Activated naive CD8-positive, alpha-beta T cell treated with anti-CD3 and anti-CD28 coated beads, Interleukin-2, amount 50 U/mL, for 24 hours (primary cell): ENCODE results near the gene NUPR1.
"Not testable (repeated sequence)": the region's sequence is repeated elsewhere in the genome, so short reads cannot be mapped to it uniquely, and the experiment has no call there.

ENCODE experiments used
- ATAC-seq: fragments of 150-1000 bp; cut with Tn5 transposase; one replicate; pipeline ENCODE4 v1.10.0; 2021
- DNase-seq: peaks from one replicate; pipeline ENCODE4 v3.0.0; 2021
- H3K27ac Mint-ChIP-seq: one replicate; pipeline ENCODE4 v1.8.0; 2021; ENCODE audit warnings: mild to moderate bottlenecking, mixed read lengths
- H3K27me3 Mint-ChIP-seq: one replicate; pipeline ENCODE4 v1.8.0; 2021; ENCODE audit warnings: mixed read lengths
- H3K36me3 Mint-ChIP-seq: one replicate; pipeline ENCODE4 v1.8.0; 2021; ENCODE audit warnings: low read depth, mixed read lengths
- H3K4me1 Mint-ChIP-seq: one replicate; pipeline ENCODE4 v1.8.0; 2021; ENCODE audit warnings: mixed read lengths
- H3K4me3 Mint-ChIP-seq: one replicate; pipeline ENCODE4 v1.8.0; 2021; ENCODE audit warnings: mild to moderate bottlenecking, moderate library complexity, mixed read lengths
- H3K9me3 Mint-ChIP-seq: one replicate; pipeline ENCODE4 v1.8.0; 2021; ENCODE audit warnings: mixed read lengths

Gene NUPR1

DNA sequence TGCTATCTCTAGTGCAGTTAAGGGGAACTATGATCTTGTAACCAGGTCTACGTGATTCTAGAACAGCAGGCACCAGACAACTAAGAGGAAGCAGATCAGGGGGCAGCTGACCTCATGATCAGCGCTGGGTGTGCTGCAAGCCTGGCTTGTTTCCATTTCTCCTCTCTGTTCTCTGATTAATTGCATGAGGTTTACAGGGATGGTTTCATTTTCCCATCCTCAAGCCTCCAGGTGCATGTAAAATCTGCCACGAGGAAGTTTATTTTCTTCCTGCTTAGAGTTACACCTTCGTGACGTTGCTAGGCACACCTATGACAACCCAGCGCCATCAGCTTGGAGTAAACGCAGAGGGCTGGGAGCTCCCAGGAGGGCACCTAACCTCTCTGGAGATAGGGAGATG lies 4.3 kb upstream of the NUPR1 start:
- H3K9me3 Mint-ChIP-seq: no peaks in the 10 kb centered on the region
- DNase-seq: no peak
- H3K4me1 Mint-ChIP-seq: no peaks in the 10 kb centered on the region
- H3K27ac Mint-ChIP-seq: no peak overlapping the region
- peaks cover 2% of the 10 kb centered on the region for H3K27me3 Mint-ChIP-seq
- no peak overlapping the region for H3K4me3 Mint-ChIP-seq
- H3K36me3 Mint-ChIP-seq: no peaks in the 10 kb centered on the region
- ATAC-seq: no peak

GRCh38 chr16:28542646-28543045 lies 3.9 kb upstream of the NUPR1 start:
- H3K36me3 Mint-ChIP-seq: no peaks in the 10 kb centered on the region
- no peaks in the 10 kb centered on the region for H3K27me3 Mint-ChIP-seq
- ATAC-seq: no peak
- H3K27ac Mint-ChIP-seq: no peak overlapping the region
- no peak overlapping the region for H3K4me3 Mint-ChIP-seq
- no peaks in the 10 kb centered on the region for H3K4me1 Mint-ChIP-seq
- no peaks in the 10 kb centered on the region for H3K9me3 Mint-ChIP-seq
- no peak for DNase-seq

- H3K9me3 Mint-ChIP-seq: no peaks in the 10 kb centered on the region
- ATAC-seq: no peak
- DNase-seq: no peak
- H3K4me3 Mint-ChIP-seq: no peak overlapping the region
- peaks cover 4% of the 10 kb centered on the region for H3K4me1 Mint-ChIP-seq
- no peaks in the 10 kb centered on the region for H3K27me3 Mint-ChIP-seq
- H3K27ac Mint-ChIP-seq: no peak overlapping the region
- no peaks in the 10 kb centered on the region for H3K36me3 Mint-ChIP-seq
Observed at GRCh38 chr16:28540346-28540745, 1.6 kb upstream of the NUPR1 start.

GRCh38 chr16:28537964-28538732 lies 626 bp downstream of the NUPR1 start:
- H3K27ac Mint-ChIP-seq: no peak overlapping the region
- peaks cover 14% of the 10 kb centered on the region for H3K4me1 Mint-ChIP-seq
- DNase-seq (no peak), ATAC-seq (no peak)
- no peaks in the 10 kb centered on the region for H3K36me3 Mint-ChIP-seq
- H3K4me3 Mint-ChIP-seq: no peak overlapping the region
- H3K27me3 Mint-ChIP-seq: no peaks in the 10 kb centered on the region
- H3K9me3 Mint-ChIP-seq: no peaks in the 10 kb centered on the region

DNA sequence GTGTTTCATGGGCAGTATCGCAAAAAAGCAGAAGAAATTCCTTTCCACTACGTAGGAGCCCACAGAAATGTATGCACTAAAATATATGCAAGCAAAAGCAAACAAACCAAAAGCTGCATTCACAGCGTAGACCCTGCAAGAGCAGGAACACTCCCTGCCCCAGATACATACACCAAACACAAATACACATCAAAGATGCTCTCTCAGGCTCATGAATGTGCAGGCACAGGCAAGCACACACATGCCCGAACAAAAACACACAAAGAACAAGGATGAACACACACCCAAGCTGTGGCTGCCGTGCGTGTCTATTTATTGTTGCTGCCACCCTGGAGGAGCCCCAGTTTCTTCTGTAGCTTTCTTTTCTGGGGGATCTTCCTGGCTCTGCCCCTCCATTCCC lies 1.7 kb downstream of the NUPR1 start:
- no peak overlapping the region for H3K4me3 Mint-ChIP-seq
- peaks cover 14% of the 10 kb centered on the region for H3K4me1 Mint-ChIP-seq
- H3K36me3 Mint-ChIP-seq: no peaks in the 10 kb centered on the region
- H3K27me3 Mint-ChIP-seq: no peaks in the 10 kb centered on the region
- ATAC-seq: no peak
- H3K9me3 Mint-ChIP-seq: no peaks in the 10 kb centered on the region
- no peak for DNase-seq
- H3K27ac Mint-ChIP-seq: no peak overlapping the region

GRCh38 chr16:28534542-28535373 lies 4.0 kb downstream of the NUPR1 start:
- Mint-ChIP-seq H3K4me1 (peaks cover 14% of the 10 kb centered on the region), H3K4me3 (no peak overlapping the region), H3K9me3 (no peaks in the 10 kb centered on the region), H3K27ac (no peak overlapping the region), H3K36me3 (no peaks in the 10 kb centered on the region), H3K27me3 (no peaks in the 10 kb centered on the region)
- ATAC-seq (no peak), DNase-seq (no peak)

- Mint-ChIP-seq H3K36me3 (no peaks in the 10 kb centered on the region), H3K27me3 (no peaks in the 10 kb centered on the region), H3K27ac (no peak overlapping the region), H3K4me1 (peaks cover 14% of the 10 kb centered on the region), H3K4me3 (no peak overlapping the region), H3K9me3 (no peaks in the 10 kb centered on the region)
- ATAC-seq: no peak
- no peak for DNase-seq
Observed at GRCh38 chr16:28532940-28533647, 5.7 kb downstream of the NUPR1 start.

DNA sequence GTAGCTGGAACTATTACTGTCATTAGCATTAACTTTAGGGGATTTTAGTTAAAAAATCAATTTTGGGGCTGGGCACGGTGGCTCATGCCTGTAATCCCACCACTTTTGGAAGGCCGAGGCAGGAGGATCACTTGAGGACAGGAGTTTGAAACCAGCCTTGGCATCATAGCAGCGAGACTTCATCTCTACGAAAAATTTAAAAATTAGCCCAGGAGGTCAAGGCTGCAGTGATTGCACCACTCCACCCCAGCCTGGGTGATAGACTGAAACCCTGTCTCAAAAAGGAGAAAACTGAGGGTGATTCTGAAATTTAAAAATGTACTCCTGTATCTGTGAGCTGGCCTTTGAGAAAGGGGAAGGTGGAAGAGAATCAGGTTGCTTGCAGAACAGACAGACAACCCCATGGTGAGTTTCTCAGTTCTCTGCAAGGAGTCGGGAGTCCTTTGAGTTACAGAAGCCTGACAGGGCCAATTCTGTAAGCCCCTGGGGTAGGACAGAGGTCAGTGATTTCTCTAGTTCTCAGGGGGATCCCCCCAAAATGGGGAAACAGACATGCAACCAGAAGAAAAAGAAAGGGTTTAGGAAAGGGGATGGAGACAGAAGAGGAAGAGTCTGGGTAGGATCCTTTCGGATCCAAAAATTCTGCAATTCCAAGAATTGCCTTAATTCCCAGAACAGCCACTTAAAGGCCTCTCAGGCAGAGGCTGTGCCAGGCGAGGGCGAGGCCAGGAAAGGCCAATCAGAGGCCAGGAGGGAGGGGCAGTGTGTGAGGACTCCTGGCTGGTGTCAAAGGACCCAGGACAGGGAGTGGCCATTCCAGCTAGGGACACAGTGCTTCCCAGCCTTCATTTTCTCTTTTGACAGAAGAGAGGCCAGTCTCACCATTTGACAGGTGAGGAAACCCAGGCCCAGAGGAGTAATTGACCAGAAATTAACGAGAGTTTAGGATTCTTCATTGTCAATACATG lies 6.7 kb downstream of the NUPR1 start:
- H3K9me3 Mint-ChIP-seq: no peaks in the 10 kb centered on the region
- ATAC-seq (no peak), DNase-seq (no peak)
- H3K27me3 Mint-ChIP-seq: no peaks in the 10 kb centered on the region
- H3K4me3 Mint-ChIP-seq: no peak overlapping the region
- H3K36me3 Mint-ChIP-seq: no peaks in the 10 kb centered on the region
- peak overlapping the region; percentile 20 for H3K27ac Mint-ChIP-seq
- peaks cover 14% of the 10 kb centered on the region for H3K4me1 Mint-ChIP-seq

- ATAC-seq: no peak
- no peaks in the 10 kb centered on the region for H3K9me3 Mint-ChIP-seq
- H3K36me3 Mint-ChIP-seq: no peaks in the 10 kb centered on the region
- no peaks in the 10 kb centered on the region for H3K4me1 Mint-ChIP-seq
- H3K27me3 Mint-ChIP-seq: no peaks in the 10 kb centered on the region
- DNase-seq: no peak
- no peak overlapping the region for H3K4me3 Mint-ChIP-seq
- H3K27ac Mint-ChIP-seq: no peak overlapping the region
Observed at GRCh38 chr16:28529124-28529523, 9.7 kb downstream of the NUPR1 start.

- H3K9me3 Mint-ChIP-seq: no peaks in the 10 kb centered on the region
- ATAC-seq (no peak), DNase-seq (no peak)
- no peaks in the 10 kb centered on the region for H3K27me3 Mint-ChIP-seq
- H3K4me3 Mint-ChIP-seq: no peak overlapping the region
- H3K27ac Mint-ChIP-seq: no peak overlapping the region
- no peaks in the 10 kb centered on the region for H3K36me3 Mint-ChIP-seq
- H3K4me1 Mint-ChIP-seq: no peaks in the 10 kb centered on the region
Observed at GRCh38 chr16:28528463-28528867, 10.3 kb downstream of the NUPR1 start.

DNA sequence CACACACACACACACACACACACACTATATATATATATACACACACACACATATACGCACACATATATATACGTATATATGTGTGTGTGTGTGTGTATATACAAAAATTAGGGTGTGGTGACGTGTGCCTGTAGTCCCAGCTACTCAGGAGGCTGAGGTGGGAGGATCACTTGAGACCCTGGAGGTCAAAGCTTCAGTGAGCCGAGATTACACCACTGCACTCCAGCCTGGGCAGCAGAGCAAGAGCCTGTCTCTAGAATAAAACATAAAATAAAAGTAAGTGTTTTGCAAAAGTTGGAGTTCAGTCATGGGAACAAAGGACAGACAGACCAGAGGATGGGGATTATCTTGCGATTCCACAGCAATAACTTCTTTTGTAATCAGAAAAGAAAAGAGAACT lies 10.8 kb downstream of the NUPR1 start:
- H3K27ac Mint-ChIP-seq: no peak overlapping the region
- peaks cover 2% of the 10 kb centered on the region for H3K4me1 Mint-ChIP-seq
- H3K27me3 Mint-ChIP-seq: no peaks in the 10 kb centered on the region
- ATAC-seq (no peak), DNase-seq (no peak)
- no peaks in the 10 kb centered on the region for H3K36me3 Mint-ChIP-seq
- no peaks in the 10 kb centered on the region for H3K9me3 Mint-ChIP-seq
- H3K4me3 Mint-ChIP-seq: no peak overlapping the region

GRCh38 chr16:28527100-28527785 lies 11.5 kb downstream of the NUPR1 start:
- H3K27ac Mint-ChIP-seq, H3K27me3 Mint-ChIP-seq, H3K4me3 Mint-ChIP-seq, H3K4me1 Mint-ChIP-seq, H3K9me3 Mint-ChIP-seq, ATAC-seq, DNase-seq, H3K36me3 Mint-ChIP-seq: not testable (repeated sequence)

DNA sequence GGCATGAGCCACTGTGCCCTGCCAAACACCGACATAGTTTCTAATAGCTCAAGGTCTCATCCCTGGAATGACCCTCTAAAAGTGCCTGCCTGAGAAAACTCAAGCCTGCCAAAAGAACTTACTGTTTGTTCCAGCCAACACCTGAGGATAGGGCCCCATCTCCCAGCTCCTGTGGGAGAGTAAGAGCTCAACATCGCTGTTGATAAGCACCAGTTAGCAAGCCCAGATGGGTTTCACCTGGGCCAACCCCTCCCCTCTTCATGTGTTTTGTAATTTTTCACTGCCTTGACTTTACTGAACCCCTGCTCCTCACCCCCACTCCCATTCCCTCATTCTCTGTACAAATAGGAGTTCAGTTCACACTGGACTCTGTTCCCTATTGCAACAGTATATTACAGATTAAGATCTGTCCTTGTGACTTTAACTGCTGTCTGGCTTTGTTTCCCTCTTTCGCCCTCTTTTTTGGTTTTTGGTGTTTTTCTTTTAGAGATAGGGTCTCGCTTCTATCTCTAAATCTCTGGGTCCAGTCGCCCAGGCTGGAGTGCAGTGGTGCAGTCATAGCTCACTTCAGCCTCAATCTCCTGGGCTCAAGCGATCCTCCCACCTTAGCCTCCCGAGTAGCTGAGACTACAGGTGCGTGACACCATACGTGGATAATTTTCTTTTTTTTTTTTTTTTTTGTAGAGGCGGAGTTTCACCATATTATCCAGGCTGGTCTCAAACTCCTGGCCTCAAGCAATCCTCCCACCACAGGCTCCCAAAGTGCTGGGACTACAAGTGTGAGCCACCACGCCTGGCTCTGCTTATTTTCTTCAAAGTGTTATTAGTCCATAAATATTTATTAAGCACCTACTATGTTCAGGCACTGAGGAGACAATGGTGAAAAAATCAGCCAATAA lies 12.3 kb downstream of the NUPR1 start:
- H3K27ac Mint-ChIP-seq: peak overlapping the region; percentile 25
- no peak overlapping the region for H3K4me3 Mint-ChIP-seq
- no peaks in the 10 kb centered on the region for H3K36me3 Mint-ChIP-seq
- no peaks in the 10 kb centered on the region for H3K27me3 Mint-ChIP-seq
- H3K4me1 Mint-ChIP-seq: peaks cover 3% of the 10 kb centered on the region
- H3K9me3 Mint-ChIP-seq: no peaks in the 10 kb centered on the region
- no peak for DNase-seq
- no peak for ATAC-seq
